ENCODE measurements around the gene GPR155. TPM values are rescaled to one million over a fixed set of nuclear protein-coding genes. Genes with fewer than 3 reads are reported as not detected.

GPR155 gene
- total RNA-seq, 4 donors from 2014 or later = 2.1 to 9.9 (median 3.6) TPM

GRCh38 chr2:174503161-174503809, 16.5 kb upstream of the GPR155 start:
- no peaks in the 10 kb centered on the region for H3K4me1 ChIP-seq
- no peak for TF ChIP-seq POLR2A (IDR thresholded peaks at IDR 0.05)
- TF ChIP-seq CTCF (IDR thresholded peaks at IDR 0.05) = no peak
- DNase-seq = no peak
- no peak overlapping the region for H3K27ac ChIP-seq
- 44 to 47% methylated on average over 3 of the region's 3 CpGs for WGBS, 2 donors
- no peaks in the 10 kb centered on the region for H3K27me3 ChIP-seq
- peaks cover 0 to 13% (median 0%) of the 10 kb centered on the region in 3 donors for H3K9me3 ChIP-seq
- H3K36me3 ChIP-seq = no peaks in the 10 kb centered on the region
- intact Hi-C loops (cut with DNase I) = no loop called here
- H3K4me3 ChIP-seq = no peak overlapping the region

GRCh38 chr2:174499371-174499770, 12.5 kb upstream of the GPR155 start:
- no peak for DNase-seq
- intact Hi-C loops (cut with DNase I) = no loop called here
- Histone ChIP-seq H3K4me1 (peaks cover 0 to 8% (median 0%) of the 10 kb centered on the region in 3 donors), H3K27me3 (no peaks in the 10 kb centered on the region), H3K9me3 (no peaks in the 10 kb centered on the region), H3K36me3 (no peaks in the 10 kb centered on the region), H3K4me3 (no peak overlapping the region), H3K27ac (no peak overlapping the region)
- 76 to 92% methylated on average over 2 of the region's 5 CpGs for WGBS, 2 donors
- TF ChIP-seq CTCF (IDR thresholded peaks at IDR 0.05) = no peak
- no peak for TF ChIP-seq POLR2A (IDR thresholded peaks at IDR 0.05)

- H3K27ac ChIP-seq = no peak overlapping the region
- no peaks in the 10 kb centered on the region for H3K27me3 ChIP-seq
- DNase-seq = no peak
- no peaks in the 10 kb centered on the region for H3K9me3 ChIP-seq
- no peak for TF ChIP-seq CTCF (IDR thresholded peaks at IDR 0.05)
- no peak for TF ChIP-seq POLR2A (IDR thresholded peaks at IDR 0.05)
- 49 to 54% methylated on average over 5 of the region's 5 CpGs for WGBS, 2 donors
- intact Hi-C loops (cut with DNase I) = no loop called here
- H3K4me1 ChIP-seq = peaks cover 0 to 8% (median 0%) of the 10 kb centered on the region in 3 donors
- H3K4me3 ChIP-seq = no peak overlapping the region
- H3K36me3 ChIP-seq = no peaks in the 10 kb centered on the region
Measured at GRCh38 chr2:174495365-174496012, 8.7 kb upstream of the GPR155 start.

- TF ChIP-seq CTCF (IDR thresholded peaks at IDR 0.05) (no peak), POLR2A (IDR thresholded peaks at IDR 0.05) (no peak)
Measured at GRCh38 chr2:174493549-174494331, 6.9 kb upstream of the GPR155 start.

More at GRCh38 chr2:174493549-174494331, 6.9 kb upstream of the GPR155 start:
- Histone ChIP-seq H3K27ac (peak overlapping the region in 3 of 4 donors; percentile 32 to 69 (median 68)), H3K9me3 (no peaks in the 10 kb centered on the region), H3K4me3 (peak overlapping the region in 1 of 4 donors; percentile 14), H3K27me3 (no peaks in the 10 kb centered on the region), H3K36me3 (no peaks in the 10 kb centered on the region), H3K4me1 (peaks cover 0 to 8% (median 0%) of the 10 kb centered on the region in 3 donors)
- 83% methylated on average over 11 of the region's 11 CpGs for WGBS, 2 donors
- DNase-seq = no peak
- intact Hi-C loops (cut with DNase I) = no loop called here
